Endothelial cell of umbilical vein (primary cell): Measurements from ENCODE around the gene CPEB1.

Experiments used
- MAX ChIP-seq: IDR thresholded peaks from 2 replicates; pipeline ENCODE4 v1.6.1; 2011; ENCODE audit not compliant: insufficient read depth, insufficient read length
- POLR2A ChIP-seq: IDR thresholded peaks from 2 replicates; pipeline ENCODE4 v1.6.1; 2012; ENCODE audit warnings: low read depth, mild to moderate bottlenecking, control low read depth, low read length
- TF ChIP-seq, protein P1 (sequence below), 2 donors: IDR thresholded peaks; 1 replicate in 1 of 2; 2 replicates in 1 of 2; pipeline ENCODE4 v1.5.1; 2011; ENCODE audit warnings: low read length in 2 of 2, mild to moderate bottlenecking in 2 of 2, moderate library complexity in 2 of 2, control low read depth in 1 of 2, inconsistent platforms in 1 of 2, low read depth in 1 of 2; ENCODE audit not compliant: insufficient read depth in 1 of 2; ENCODE audit errors: extremely low read depth in 1 of 2

- TF ChIP-seq POLR2A (no peak), MAX (no peak)
- TF ChIP-seq, protein P1, sequence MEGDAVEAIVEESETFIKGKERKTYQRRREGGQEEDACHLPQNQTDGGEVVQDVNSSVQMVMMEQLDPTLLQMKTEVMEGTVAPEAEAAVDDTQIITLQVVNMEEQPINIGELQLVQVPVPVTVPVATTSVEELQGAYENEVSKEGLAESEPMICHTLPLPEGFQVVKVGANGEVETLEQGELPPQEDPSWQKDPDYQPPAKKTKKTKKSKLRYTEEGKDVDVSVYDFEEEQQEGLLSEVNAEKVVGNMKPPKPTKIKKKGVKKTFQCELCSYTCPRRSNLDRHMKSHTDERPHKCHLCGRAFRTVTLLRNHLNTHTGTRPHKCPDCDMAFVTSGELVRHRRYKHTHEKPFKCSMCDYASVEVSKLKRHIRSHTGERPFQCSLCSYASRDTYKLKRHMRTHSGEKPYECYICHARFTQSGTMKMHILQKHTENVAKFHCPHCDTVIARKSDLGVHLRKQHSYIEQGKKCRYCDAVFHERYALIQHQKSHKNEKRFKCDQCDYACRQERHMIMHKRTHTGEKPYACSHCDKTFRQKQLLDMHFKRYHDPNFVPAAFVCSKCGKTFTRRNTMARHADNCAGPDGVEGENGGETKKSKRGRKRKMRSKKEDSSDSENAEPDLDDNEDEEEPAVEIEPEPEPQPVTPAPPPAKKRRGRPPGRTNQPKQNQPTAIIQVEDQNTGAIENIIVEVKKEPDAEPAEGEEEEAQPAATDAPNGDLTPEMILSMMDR (IDR thresholded peaks at IDR 0.05; ENCODE audit: extremely low read depth in 1 of 2, insufficient read depth in 1 of 2, low read depth in 1 of 2, low read length in 2 of 2) = no peak
Observed at GRCh38 chr15:82554351-82554750, 92.8 kb downstream of the CPEB1 start.
